H1 (cell line): Measurements from ENCODE around the gene GJC2. TPM values are rescaled to one million over a fixed set of nuclear protein-coding genes. Genes with fewer than 3 reads are reported as not detected.

ENCODE experiments used
- CHD7 ChIP-seq: fragments of 300-600 bp; sonication (generic); IDR thresholded peaks from 2 replicates; pipeline ENCODE4 v1.7.1; 2012; ENCODE audit warnings: low read length, moderate library complexity, mild to moderate bottlenecking, inconsistent platforms; ENCODE audit not compliant: insufficient replicate concordance
- CREB1 ChIP-seq: IDR thresholded peaks from 2 replicates; pipeline ENCODE4 v1.6.1; 2012; ENCODE audit warnings: inconsistent platforms
- JUND ChIP-seq: IDR thresholded peaks from 2 replicates; pipeline ENCODE4 v1.6.1; 2011; ENCODE audit warnings: mild to moderate bottlenecking, improper control_type of control experiment, low read length
- KDM5A ChIP-seq: fragments of 200-600 bp; IDR thresholded peaks from 2 replicates; pipeline ENCODE4 v1.7.1; 2012; ENCODE audit warnings: mild to moderate bottlenecking, low read length, inconsistent platforms, mixed read lengths
- RAD21 ChIP-seq, 2 experiments: IDR thresholded peaks in 1 of 2; conservative IDR thresholded peaks in 1 of 2; 2 replicates each; pipeline ENCODE4 v1.6.1; 2011; ENCODE audit warnings: low read depth in 2 of 2, low read length in 2 of 2, improper control_type of control experiment in 1 of 2, inconsistent platforms in 1 of 2, mild to moderate bottlenecking in 1 of 2, moderate library complexity in 1 of 2
- SIN3A ChIP-seq, 2 experiments: IDR thresholded peaks in 1 of 2; conservative IDR thresholded peaks in 1 of 2; 2 replicates each; pipeline ENCODE4 v1.6.1; 2011 to 2012; ENCODE audit warnings: low read length in 2 of 2, improper control_type of control experiment in 1 of 2, low read depth in 1 of 2, mild to moderate bottlenecking in 1 of 2
- polyA plus RNA-seq, 7 experiments: library from polyadenylated mRNA; depleted of rRNA in 3 of 7; stranded (reverse) in 5 of 7; unstranded in 2 of 7; fragments of >200 nt in 5 of 7; fragments of 200-250 nt in 2 of 7; gene quantifications; 1 replicate in 5 of 7; 2 replicates in 1 of 7; 4 replicates in 1 of 7; pipeline versions ENCODE4 v1.2.1 to v1.2.3, GENCODE V29; 2011 to 2013; ENCODE audit warnings: missing spikeins in 2 of 7, mixed read lengths in 2 of 7
- total RNA-seq: library from RNA; stranded (reverse); fragmentation: NEBNext Ultra II Directional; extraction: Animal tissue kit (Norgen Biotek cat#: 25700); gene quantifications from 2 replicates; pipeline ENCODE4 v1.2.1, GENCODE V29; 2021

The GJC2 gene
- total and polyA plus RNA-seq, 2 of the 8 experiments (the other 6 are each of a cell fraction or from before 2014, with no cell fraction given) = 0.17 to 0.54 TPM

DNA sequence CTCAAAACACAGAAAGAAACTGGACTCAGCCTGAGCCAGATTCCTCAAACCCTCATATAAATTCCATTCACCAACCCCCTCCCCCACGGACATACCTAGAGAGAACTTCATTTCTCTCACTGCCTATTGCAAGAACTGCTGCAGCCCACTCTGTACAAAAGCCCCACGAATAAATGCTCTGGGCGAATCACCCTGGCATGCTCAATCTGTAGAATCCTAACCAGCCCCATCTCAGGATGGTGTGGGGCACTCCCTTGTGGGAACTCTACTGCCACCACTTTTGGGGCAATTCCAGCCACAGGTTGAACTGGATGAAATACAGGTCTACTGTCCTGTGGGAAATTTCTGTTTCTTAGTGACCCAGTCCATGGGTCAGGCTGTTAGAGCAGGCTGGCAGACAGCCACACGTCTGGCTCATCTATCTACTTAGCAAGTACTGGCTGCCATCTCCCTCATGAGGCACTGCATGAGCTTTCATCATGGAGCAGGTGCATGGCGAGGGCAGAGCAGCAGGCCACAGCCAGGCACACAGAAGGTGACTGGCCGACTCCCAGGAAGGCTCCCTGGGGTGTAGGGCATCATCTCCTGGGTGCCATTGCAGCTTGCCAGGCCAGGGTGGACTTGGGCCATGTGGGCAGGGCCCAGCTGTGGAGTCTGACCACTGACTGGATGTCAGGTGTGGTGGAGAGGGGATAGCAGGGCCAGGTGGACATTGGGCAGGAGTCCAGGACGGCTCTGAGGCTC is 45.0 kb upstream of the GJC2 start (continued):
- TF ChIP-seq CHD7 (no peak), KDM5A (no peak), CREB1 (no peak), JUND (no peak), RAD21 (IDR thresholded peaks at IDR 0.05 in 1 of 2, conservative IDR thresholded peaks at IDR 0.05 in 1 of 2; ENCODE audit: low read depth in 2 of 2, low read length in 2 of 2) (no peak), SIN3A (conservative IDR thresholded peaks at IDR 0.05 in 1 of 2, IDR thresholded peaks at IDR 0.05 in 1 of 2; ENCODE audit: low read depth in 1 of 2, low read length in 2 of 2) (no peak)
